ENCODE data around the gene TNP1. TPM values are rescaled to one million over a fixed set of nuclear protein-coding genes. Genes with fewer than 3 reads are reported as not detected.

The TNP1 gene
- total RNA-seq, 2 donors from 2014 or later, result 251 TPM; not detected in 1

GRCh38 chr2:216870508-216871332 lies 10.9 kb upstream of the TNP1 start:
- H3K27ac ChIP-seq, result no peak overlapping the region
- intact Hi-C loops (cut with DNase I), result no loop called here
- WGBS, result 87% methylated on average over 3 of the region's 3 CpGs

GRCh38 chr2:216866515-216867095 lies 6.7 kb upstream of the TNP1 start:
- 93% methylated on average over 3 of the region's 3 CpGs for WGBS
- Histone ChIP-seq H3K9me3 (no peaks in the 10 kb centered on the region), H3K4me1 (replicated peaks) (no peaks in the 10 kb centered on the region), H3K4me3 (no peak overlapping the region), H3K27ac (no peak overlapping the region), H3K36me3 (no peaks in the 10 kb centered on the region), H3K27me3 (replicated peaks; ENCODE audit: insufficient read depth) (no peaks in the 10 kb centered on the region)
- no peak for TF ChIP-seq POLR2AphosphoS5 (IDR thresholded peaks at IDR 0.05)
- TF ChIP-seq CTCF (IDR thresholded peaks at IDR 0.05), result no peak
- TF ChIP-seq POLR2A (IDR thresholded peaks at IDR 0.05), result no peak
- DNase-seq (ENCODE audit: low spot score), result no peak
- intact Hi-C loops (cut with DNase I), result no loop called here

More at GRCh38 chr2:216870508-216871332, 10.9 kb upstream of the TNP1 start:
- no peaks in the 10 kb centered on the region for H3K4me1 ChIP-seq (replicated peaks)
- H3K36me3 ChIP-seq, result no peaks in the 10 kb centered on the region
- TF ChIP-seq POLR2A (IDR thresholded peaks at IDR 0.05) (no peak), CTCF (IDR thresholded peaks at IDR 0.05) (no peak), POLR2AphosphoS5 (IDR thresholded peaks at IDR 0.05) (no peak)
- no peak for DNase-seq (ENCODE audit: low spot score)
- H3K27me3 ChIP-seq (replicated peaks; ENCODE audit: insufficient read depth), result no peaks in the 10 kb centered on the region
- no peaks in the 10 kb centered on the region for H3K9me3 ChIP-seq
- H3K4me3 ChIP-seq, result no peak overlapping the region

GRCh38 chr2:216865658-216866057 lies 5.8 kb upstream of the TNP1 start:
- no peak for DNase-seq (ENCODE audit: low spot score)
- TF ChIP-seq CTCF (IDR thresholded peaks at IDR 0.05) (no peak), POLR2A (IDR thresholded peaks at IDR 0.05) (no peak), POLR2AphosphoS5 (IDR thresholded peaks at IDR 0.05) (no peak)
- Histone ChIP-seq H3K27ac (no peak overlapping the region), H3K4me1 (replicated peaks) (no peaks in the 10 kb centered on the region), H3K27me3 (replicated peaks; ENCODE audit: insufficient read depth) (no peaks in the 10 kb centered on the region), H3K36me3 (no peaks in the 10 kb centered on the region), H3K4me3 (no peak overlapping the region), H3K9me3 (no peaks in the 10 kb centered on the region)
- intact Hi-C loops (cut with DNase I), result no loop called here
- 96% methylated on average over 3 of the region's 3 CpGs for WGBS

GRCh38 chr2:216863946-216864345 lies 4.1 kb upstream of the TNP1 start:
- DNase-seq (ENCODE audit: low spot score), result no peak
- H3K36me3 ChIP-seq, result no peaks in the 10 kb centered on the region
- H3K4me1 ChIP-seq (replicated peaks), result no peaks in the 10 kb centered on the region
- intact Hi-C loops (cut with DNase I), result no loop called here
- no peaks in the 10 kb centered on the region for H3K9me3 ChIP-seq
- WGBS, result 73% methylated on average over 4 of the region's 4 CpGs
- no peak overlapping the region for H3K27ac ChIP-seq
- no peak for TF ChIP-seq POLR2A (IDR thresholded peaks at IDR 0.05)
- TF ChIP-seq POLR2AphosphoS5 (IDR thresholded peaks at IDR 0.05), result no peak
- TF ChIP-seq CTCF (IDR thresholded peaks at IDR 0.05), result no peak
- H3K27me3 ChIP-seq (replicated peaks; ENCODE audit: insufficient read depth), result no peaks in the 10 kb centered on the region
- H3K4me3 ChIP-seq, result no peak overlapping the region
